ENCODE measurements around the gene SLC39A2.
"Not testable (repeated sequence)": the region's sequence is repeated elsewhere in the genome, so short reads cannot be mapped to it uniquely, and the experiment has no call there.

GRCh38 chr14:20985650-20986049 is 13.4 kb upstream of the SLC39A2 start:
- TF ChIP-seq, protein P1, sequence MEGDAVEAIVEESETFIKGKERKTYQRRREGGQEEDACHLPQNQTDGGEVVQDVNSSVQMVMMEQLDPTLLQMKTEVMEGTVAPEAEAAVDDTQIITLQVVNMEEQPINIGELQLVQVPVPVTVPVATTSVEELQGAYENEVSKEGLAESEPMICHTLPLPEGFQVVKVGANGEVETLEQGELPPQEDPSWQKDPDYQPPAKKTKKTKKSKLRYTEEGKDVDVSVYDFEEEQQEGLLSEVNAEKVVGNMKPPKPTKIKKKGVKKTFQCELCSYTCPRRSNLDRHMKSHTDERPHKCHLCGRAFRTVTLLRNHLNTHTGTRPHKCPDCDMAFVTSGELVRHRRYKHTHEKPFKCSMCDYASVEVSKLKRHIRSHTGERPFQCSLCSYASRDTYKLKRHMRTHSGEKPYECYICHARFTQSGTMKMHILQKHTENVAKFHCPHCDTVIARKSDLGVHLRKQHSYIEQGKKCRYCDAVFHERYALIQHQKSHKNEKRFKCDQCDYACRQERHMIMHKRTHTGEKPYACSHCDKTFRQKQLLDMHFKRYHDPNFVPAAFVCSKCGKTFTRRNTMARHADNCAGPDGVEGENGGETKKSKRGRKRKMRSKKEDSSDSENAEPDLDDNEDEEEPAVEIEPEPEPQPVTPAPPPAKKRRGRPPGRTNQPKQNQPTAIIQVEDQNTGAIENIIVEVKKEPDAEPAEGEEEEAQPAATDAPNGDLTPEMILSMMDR (IDR thresholded peaks at IDR 0.05), result not testable (repeated sequence)
- not testable (repeated sequence) for TF ChIP-seq POLR2A (IDR thresholded peaks at IDR 0.05)
